ENCODE results near the gene BCL6. TPM values are rescaled to one million over a fixed set of nuclear protein-coding genes. Genes with fewer than 3 reads are reported as not detected.

BCL6 gene
- polyA plus RNA-seq, 2 donors, result 24.4 to 28.7 TPM

- H3K27me3 ChIP-seq (ENCODE audit: control insufficient read depth in 1 of 2, insufficient read depth in 2 of 2, low read length in 2 of 2), result no peaks in the 10 kb centered on the region
- no peaks in the 10 kb centered on the region for H3K9me3 ChIP-seq (ENCODE audit: control insufficient read depth in 2 of 2, insufficient read depth in 1 of 2, low read depth in 1 of 2, low read length in 1 of 2)
- H3K4me1 ChIP-seq (ENCODE audit: control insufficient read depth in 2 of 2, insufficient read depth in 2 of 2, low read length in 1 of 2), result peaks cover 0 to 4% of the 10 kb centered on the region in 2 donors
- no peak overlapping the region for H3K27ac ChIP-seq (ENCODE audit: low read depth in 2 of 2, low read length in 1 of 2)
- H3K36me3 ChIP-seq (ENCODE audit: control insufficient read depth in 2 of 2, insufficient read depth in 2 of 2, low read length in 1 of 2), result peaks cover 7 to 26% of the 10 kb centered on the region in 2 donors
- no peak overlapping the region for H3K4me3 ChIP-seq (ENCODE audit: low read depth in 1 of 2, low read length in 2 of 2)
- WGBS, 2 donors, result 92 to 93% methylated on average over 8 of the region's 8 CpGs
Observed at GRCh38 chr3:187721055-187721454, 24.2 kb downstream of the BCL6 start.

DNA sequence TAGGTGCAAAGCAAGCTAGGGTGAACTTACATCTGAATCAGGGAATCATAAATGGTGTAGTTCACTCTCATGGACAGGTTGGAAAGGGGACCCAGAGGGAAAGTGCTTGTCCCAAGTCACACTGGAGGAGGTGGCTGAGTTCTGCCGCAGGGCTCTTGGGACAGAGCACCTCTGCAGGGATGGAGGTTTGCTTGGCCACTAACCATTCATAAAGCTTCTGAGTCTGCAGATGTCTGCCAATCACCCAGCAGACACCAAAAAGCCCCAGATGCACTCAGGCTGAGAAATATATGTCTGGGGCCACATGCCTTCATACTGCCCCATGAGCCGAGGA, 25.0 kb downstream of the BCL6 start:
- peaks cover 4 to 21% of the 10 kb centered on the region in 2 donors for H3K36me3 ChIP-seq (ENCODE audit: control insufficient read depth in 2 of 2, insufficient read depth in 2 of 2, low read length in 1 of 2)
- no peaks in the 10 kb centered on the region for H3K9me3 ChIP-seq (ENCODE audit: control insufficient read depth in 2 of 2, insufficient read depth in 1 of 2, low read depth in 1 of 2, low read length in 1 of 2)
- H3K4me3 ChIP-seq (ENCODE audit: low read depth in 1 of 2, low read length in 2 of 2), result no peak overlapping the region
- H3K4me1 ChIP-seq (ENCODE audit: control insufficient read depth in 2 of 2, insufficient read depth in 2 of 2, low read length in 1 of 2), result peaks cover 0 to 4% of the 10 kb centered on the region in 2 donors
- no peaks in the 10 kb centered on the region for H3K27me3 ChIP-seq (ENCODE audit: control insufficient read depth in 1 of 2, insufficient read depth in 2 of 2, low read length in 2 of 2)
- 89 to 93% methylated on average over 2 of the region's 2 CpGs for WGBS, 2 donors
- H3K27ac ChIP-seq (ENCODE audit: low read depth in 2 of 2, low read length in 1 of 2), result no peak overlapping the region

- no peaks in the 10 kb centered on the region for H3K27me3 ChIP-seq (ENCODE audit: control insufficient read depth in 1 of 2, insufficient read depth in 2 of 2, low read length in 2 of 2)
- peaks cover 4 to 16% of the 10 kb centered on the region in 2 donors for H3K36me3 ChIP-seq (ENCODE audit: control insufficient read depth in 2 of 2, insufficient read depth in 2 of 2, low read length in 1 of 2)
- H3K9me3 ChIP-seq (ENCODE audit: control insufficient read depth in 2 of 2, insufficient read depth in 1 of 2, low read depth in 1 of 2, low read length in 1 of 2), result no peaks in the 10 kb centered on the region
- H3K4me3 ChIP-seq (ENCODE audit: low read depth in 1 of 2, low read length in 2 of 2), result no peak overlapping the region
- H3K4me1 ChIP-seq (ENCODE audit: control insufficient read depth in 2 of 2, insufficient read depth in 2 of 2, low read length in 1 of 2), result no peaks in the 10 kb centered on the region
- 41 to 42% methylated on average over 6 of the region's 6 CpGs for WGBS, 2 donors
- no peak overlapping the region for H3K27ac ChIP-seq (ENCODE audit: low read depth in 2 of 2, low read length in 1 of 2)
Observed at GRCh38 chr3:187719628-187720336, 25.5 kb downstream of the BCL6 start.

- 92 to 95% methylated on average over 5 of the region's 5 CpGs for WGBS, 2 donors
- Histone ChIP-seq H3K4me1 (ENCODE audit: control insufficient read depth in 2 of 2, insufficient read depth in 2 of 2, low read length in 1 of 2) (no peaks in the 10 kb centered on the region), H3K9me3 (ENCODE audit: control insufficient read depth in 2 of 2, insufficient read depth in 1 of 2, low read depth in 1 of 2, low read length in 1 of 2) (no peaks in the 10 kb centered on the region), H3K27me3 (ENCODE audit: control insufficient read depth in 1 of 2, insufficient read depth in 2 of 2, low read length in 2 of 2) (no peaks in the 10 kb centered on the region), H3K27ac (ENCODE audit: low read depth in 2 of 2, low read length in 1 of 2) (no peak overlapping the region), H3K36me3 (ENCODE audit: control insufficient read depth in 2 of 2, insufficient read depth in 2 of 2, low read length in 1 of 2) (peaks cover 4 to 9% of the 10 kb centered on the region in 2 donors), H3K4me3 (ENCODE audit: low read depth in 1 of 2, low read length in 2 of 2) (no peak overlapping the region)
Observed at GRCh38 chr3:187718802-187719201, 26.5 kb downstream of the BCL6 start.

DNA sequence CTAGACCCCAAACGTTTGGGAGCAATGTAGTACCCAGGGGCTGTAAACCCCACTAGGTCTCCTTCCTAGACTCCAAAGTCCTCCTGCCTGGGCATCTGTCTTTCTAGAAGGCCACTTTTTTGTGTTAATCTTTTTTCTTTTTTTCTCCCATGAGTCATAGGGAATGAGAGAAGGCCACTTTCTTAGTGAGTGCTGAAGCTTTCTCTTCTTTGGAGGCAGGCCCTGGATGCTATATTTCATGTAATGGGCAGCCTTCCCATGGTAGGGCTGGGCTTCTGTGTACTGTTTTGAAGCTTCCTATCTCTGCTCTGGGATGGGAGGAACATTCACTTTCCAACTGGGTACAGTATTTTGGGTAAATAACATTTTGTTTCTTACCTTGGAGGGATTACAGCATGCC, 27.7 kb downstream of the BCL6 start:
- Histone ChIP-seq H3K27ac (ENCODE audit: low read depth in 2 of 2, low read length in 1 of 2) (no peak overlapping the region), H3K4me3 (ENCODE audit: low read depth in 1 of 2, low read length in 2 of 2) (no peak overlapping the region), H3K36me3 (ENCODE audit: control insufficient read depth in 2 of 2, insufficient read depth in 2 of 2, low read length in 1 of 2) (peaks cover 1 to 8% of the 10 kb centered on the region in 2 donors), H3K9me3 (ENCODE audit: control insufficient read depth in 2 of 2, insufficient read depth in 1 of 2, low read depth in 1 of 2, low read length in 1 of 2) (no peaks in the 10 kb centered on the region), H3K4me1 (ENCODE audit: control insufficient read depth in 2 of 2, insufficient read depth in 2 of 2, low read length in 1 of 2) (no peaks in the 10 kb centered on the region), H3K27me3 (ENCODE audit: control insufficient read depth in 1 of 2, insufficient read depth in 2 of 2, low read length in 2 of 2) (no peaks in the 10 kb centered on the region)
- WGBS, 2 donors, result 42 to 46% methylated on average over 1 of the region's 1 CpG

DNA sequence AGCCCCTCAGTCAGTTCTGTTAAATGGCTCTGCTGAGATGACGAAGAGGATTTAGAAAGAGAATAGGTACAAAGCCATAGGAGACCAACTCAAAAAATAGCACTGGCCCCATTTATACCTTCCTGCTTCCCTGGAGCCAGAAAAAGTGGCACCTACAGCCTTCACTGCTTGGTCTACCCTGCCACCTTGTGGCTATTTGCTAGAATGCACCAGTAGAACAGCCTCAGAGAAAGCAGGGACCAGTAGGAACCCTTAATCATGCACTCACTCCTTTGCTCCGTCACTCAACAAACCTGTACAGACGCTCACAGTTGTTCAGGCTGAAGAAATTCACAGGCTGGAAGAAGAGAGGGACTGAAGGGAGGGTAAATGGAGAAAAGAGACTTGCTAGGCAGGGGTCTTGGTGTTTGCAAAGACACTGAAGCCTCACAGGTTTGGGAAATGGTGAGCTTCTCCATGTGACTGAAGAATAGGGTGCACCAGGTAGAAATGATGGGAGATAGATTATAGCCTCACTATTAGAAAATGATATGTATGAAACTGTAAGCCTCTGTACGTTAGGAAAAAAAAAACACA, 30.8 kb downstream of the BCL6 start:
- Histone ChIP-seq H3K4me1 (ENCODE audit: control insufficient read depth in 2 of 2, insufficient read depth in 2 of 2, low read length in 1 of 2) (no peaks in the 10 kb centered on the region), H3K36me3 (ENCODE audit: control insufficient read depth in 2 of 2, insufficient read depth in 2 of 2, low read length in 1 of 2) (no peaks in the 10 kb centered on the region), H3K9me3 (ENCODE audit: control insufficient read depth in 2 of 2, insufficient read depth in 1 of 2, low read depth in 1 of 2, low read length in 1 of 2) (no peaks in the 10 kb centered on the region), H3K27ac (ENCODE audit: low read depth in 2 of 2, low read length in 1 of 2) (no peak overlapping the region), H3K27me3 (ENCODE audit: control insufficient read depth in 1 of 2, insufficient read depth in 2 of 2, low read length in 2 of 2) (no peaks in the 10 kb centered on the region), H3K4me3 (ENCODE audit: low read depth in 1 of 2, low read length in 2 of 2) (no peak overlapping the region)
- 15 to 16% methylated on average over 4 of the region's 4 CpGs for WGBS, 2 donors

GRCh38 chr3:187713504-187713903, 31.8 kb downstream of the BCL6 start:
- H3K4me1 ChIP-seq (ENCODE audit: control insufficient read depth in 2 of 2, insufficient read depth in 2 of 2, low read length in 1 of 2), result no peaks in the 10 kb centered on the region
- no peak overlapping the region for H3K4me3 ChIP-seq (ENCODE audit: low read depth in 1 of 2, low read length in 2 of 2)
- H3K36me3 ChIP-seq (ENCODE audit: control insufficient read depth in 2 of 2, insufficient read depth in 2 of 2, low read length in 1 of 2), result no peaks in the 10 kb centered on the region
- H3K27ac ChIP-seq (ENCODE audit: low read depth in 2 of 2, low read length in 1 of 2), result no peak overlapping the region
- no peaks in the 10 kb centered on the region for H3K27me3 ChIP-seq (ENCODE audit: control insufficient read depth in 1 of 2, insufficient read depth in 2 of 2, low read length in 2 of 2)
- no peaks in the 10 kb centered on the region for H3K9me3 ChIP-seq (ENCODE audit: control insufficient read depth in 2 of 2, insufficient read depth in 1 of 2, low read depth in 1 of 2, low read length in 1 of 2)
- WGBS, 2 donors, result 65 to 73% methylated on average over 2 of the region's 2 CpGs

DNA sequence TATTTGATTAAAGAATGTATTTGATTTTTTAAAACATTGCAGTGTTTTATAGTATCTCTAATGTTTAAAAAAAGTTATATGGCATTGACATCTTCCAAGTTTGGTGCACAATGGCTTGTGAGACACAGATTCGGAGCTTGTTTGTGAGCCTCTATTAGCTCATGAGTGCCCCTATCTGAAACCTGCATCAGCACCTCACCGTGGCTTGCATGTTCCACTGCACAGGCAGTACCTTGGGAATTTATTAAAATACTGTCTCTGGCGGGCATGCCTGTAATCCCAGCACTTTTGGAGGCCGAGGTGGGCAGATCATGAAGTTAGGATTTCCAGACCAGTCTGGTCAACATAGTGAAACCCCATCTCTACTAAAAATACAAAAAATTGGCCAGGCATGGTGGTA, 36.1 kb downstream of the BCL6 start:
- H3K27ac ChIP-seq (ENCODE audit: low read depth in 2 of 2, low read length in 1 of 2), result no peak overlapping the region
- H3K4me1 ChIP-seq (ENCODE audit: control insufficient read depth in 2 of 2, insufficient read depth in 2 of 2, low read length in 1 of 2), result no peaks in the 10 kb centered on the region
- H3K27me3 ChIP-seq (ENCODE audit: control insufficient read depth in 1 of 2, insufficient read depth in 2 of 2, low read length in 2 of 2), result no peaks in the 10 kb centered on the region
- H3K4me3 ChIP-seq (ENCODE audit: low read depth in 1 of 2, low read length in 2 of 2), result no peak overlapping the region
- H3K9me3 ChIP-seq (ENCODE audit: control insufficient read depth in 2 of 2, insufficient read depth in 1 of 2, low read depth in 1 of 2, low read length in 1 of 2), result no peaks in the 10 kb centered on the region
- 77 to 81% methylated on average over 4 of the region's 4 CpGs for WGBS, 2 donors
- no peaks in the 10 kb centered on the region for H3K36me3 ChIP-seq (ENCODE audit: control insufficient read depth in 2 of 2, insufficient read depth in 2 of 2, low read length in 1 of 2)

GRCh38 chr3:187708696-187709095, 36.6 kb downstream of the BCL6 start:
- H3K4me3 ChIP-seq (ENCODE audit: low read depth in 1 of 2, low read length in 2 of 2), result no peak overlapping the region

DNA sequence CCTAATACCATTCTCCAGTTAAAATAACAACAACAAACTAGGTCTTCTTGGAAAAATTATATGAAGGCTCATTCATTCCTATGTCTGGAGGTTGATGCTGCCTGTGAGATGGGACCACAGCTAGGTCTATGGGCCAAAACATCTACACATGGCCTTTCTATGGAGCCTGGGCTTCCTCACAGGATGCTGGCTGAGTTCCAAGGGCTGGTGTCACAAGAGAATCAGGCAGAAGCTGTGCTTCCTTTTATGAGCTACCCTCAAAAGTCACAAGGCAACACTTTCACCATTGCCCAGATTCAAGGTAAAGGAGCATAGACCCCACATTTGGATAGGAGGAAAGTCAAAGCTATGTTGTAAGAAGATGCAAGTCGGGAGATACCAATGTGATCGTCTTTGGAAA, 38.3 kb downstream of the BCL6 start:
- Histone ChIP-seq H3K4me1 (ENCODE audit: control insufficient read depth in 2 of 2, insufficient read depth in 2 of 2, low read length in 1 of 2) (no peaks in the 10 kb centered on the region), H3K4me3 (ENCODE audit: low read depth in 1 of 2, low read length in 2 of 2) (no peak overlapping the region), H3K27me3 (ENCODE audit: control insufficient read depth in 1 of 2, insufficient read depth in 2 of 2, low read length in 2 of 2) (no peaks in the 10 kb centered on the region), H3K9me3 (ENCODE audit: control insufficient read depth in 2 of 2, insufficient read depth in 1 of 2, low read depth in 1 of 2, low read length in 1 of 2) (no peaks in the 10 kb centered on the region), H3K27ac (ENCODE audit: low read depth in 2 of 2, low read length in 1 of 2) (no peak overlapping the region), H3K36me3 (ENCODE audit: control insufficient read depth in 2 of 2, insufficient read depth in 2 of 2, low read length in 1 of 2) (no peaks in the 10 kb centered on the region)
- 90 to 92% methylated on average over 2 of the region's 2 CpGs for WGBS, 2 donors

More at GRCh38 chr3:187708696-187709095, 36.6 kb downstream of the BCL6 start:
- Histone ChIP-seq H3K9me3 (ENCODE audit: control insufficient read depth in 2 of 2, insufficient read depth in 1 of 2, low read depth in 1 of 2, low read length in 1 of 2) (no peaks in the 10 kb centered on the region), H3K27me3 (ENCODE audit: control insufficient read depth in 1 of 2, insufficient read depth in 2 of 2, low read length in 2 of 2) (no peaks in the 10 kb centered on the region), H3K36me3 (ENCODE audit: control insufficient read depth in 2 of 2, insufficient read depth in 2 of 2, low read length in 1 of 2) (no peaks in the 10 kb centered on the region), H3K4me1 (ENCODE audit: control insufficient read depth in 2 of 2, insufficient read depth in 2 of 2, low read length in 1 of 2) (no peaks in the 10 kb centered on the region), H3K27ac (ENCODE audit: low read depth in 2 of 2, low read length in 1 of 2) (no peak overlapping the region)
